ENCODE results near the gene PRKRIP1.

Gene PRKRIP1

GRCh38 chr7:102425639-102426267 lies 29.6 kb downstream of the PRKRIP1 start:
- in situ Hi-C loops (cut with HindIII; ENCODE audit: low pct_unique_long_range_greater_than_20kb, low sequenced_read_pairs) = no loop called here
- TF ChIP-seq JUND (IDR thresholded peaks at IDR 0.05; ENCODE audit: low read depth) = no peak
- no peak for DNase-seq (ENCODE audit: low read depth in 1 of 2, low spot score in 1 of 2)

GRCh38 chr7:102426268-102427018 lies 30.3 kb downstream of the PRKRIP1 start:
- no peak for DNase-seq (ENCODE audit: low read depth in 1 of 2, low spot score in 1 of 2)
- TF ChIP-seq JUND (IDR thresholded peaks at IDR 0.05; ENCODE audit: low read depth) = no peak
- in situ Hi-C loops (cut with HindIII; ENCODE audit: low pct_unique_long_range_greater_than_20kb, low sequenced_read_pairs) = no loop called here

- no peak for TF ChIP-seq JUND (IDR thresholded peaks at IDR 0.05; ENCODE audit: low read depth)
- DNase-seq (ENCODE audit: low read depth in 1 of 2, low spot score in 1 of 2) = no peak
- in situ Hi-C loops (cut with HindIII; ENCODE audit: low pct_unique_long_range_greater_than_20kb, low sequenced_read_pairs) = no loop called here
Observed at GRCh38 chr7:102427019-102427405, 30.8 kb downstream of the PRKRIP1 start.

GRCh38 chr7:102429141-102429899 lies 33.2 kb downstream of the PRKRIP1 start:
- no peak for TF ChIP-seq JUND (IDR thresholded peaks at IDR 0.05; ENCODE audit: low read depth)
- no peak for DNase-seq (ENCODE audit: low read depth in 1 of 2, low spot score in 1 of 2)
- in situ Hi-C loops (cut with HindIII; ENCODE audit: low pct_unique_long_range_greater_than_20kb, low sequenced_read_pairs) = no loop called here

- no peak for TF ChIP-seq JUND (IDR thresholded peaks at IDR 0.05; ENCODE audit: low read depth)
- peak; percentile 25 to 43 for DNase-seq (ENCODE audit: low read depth in 1 of 2, low spot score in 1 of 2)
- in situ Hi-C loops (cut with HindIII; ENCODE audit: low pct_unique_long_range_greater_than_20kb, low sequenced_read_pairs) = no loop called here
Observed at GRCh38 chr7:102431617-102432298, 35.6 kb downstream of the PRKRIP1 start.

GRCh38 chr7:102432442-102433218 lies 36.5 kb downstream of the PRKRIP1 start:
- TF ChIP-seq JUND (IDR thresholded peaks at IDR 0.05; ENCODE audit: low read depth) = no peak
- in situ Hi-C loops (cut with HindIII; ENCODE audit: low pct_unique_long_range_greater_than_20kb, low sequenced_read_pairs) = no loop called here
- no peak for DNase-seq (ENCODE audit: low read depth in 1 of 2, low spot score in 1 of 2)

GRCh38 chr7:102433219-102434038 lies 37.3 kb downstream of the PRKRIP1 start, which contains the start of gene ORAI2:
Gene ORAI2 (plus strand): TSS chr7:102433575. CDS start chr7:102438957, 5,382 bp downstream.
- in situ Hi-C loops (cut with HindIII; ENCODE audit: low pct_unique_long_range_greater_than_20kb, low sequenced_read_pairs) = no loop called here
- DNase-seq (ENCODE audit: low read depth in 1 of 2, low spot score in 1 of 2) = peak; percentile 69
- no peak for TF ChIP-seq JUND (IDR thresholded peaks at IDR 0.05; ENCODE audit: low read depth)

GRCh38 chr7:102434039-102434486 lies 37.9 kb downstream of the PRKRIP1 start:
- in situ Hi-C loops (cut with HindIII; ENCODE audit: low pct_unique_long_range_greater_than_20kb, low sequenced_read_pairs) = no loop called here
- no peak for TF ChIP-seq JUND (IDR thresholded peaks at IDR 0.05; ENCODE audit: low read depth)
- DNase-seq (ENCODE audit: low read depth in 1 of 2, low spot score in 1 of 2) = no peak

GRCh38 chr7:102436118-102436517 lies 40.0 kb downstream of the PRKRIP1 start:
- no peak for TF ChIP-seq JUND (IDR thresholded peaks at IDR 0.05; ENCODE audit: low read depth)
- no peak for DNase-seq (ENCODE audit: low read depth in 1 of 2, low spot score in 1 of 2)
- in situ Hi-C loops (cut with HindIII; ENCODE audit: low pct_unique_long_range_greater_than_20kb, low sequenced_read_pairs) = no loop called here

GRCh38 chr7:102439963-102440795 lies 44.0 kb downstream of the PRKRIP1 start:
- no peak for DNase-seq (ENCODE audit: low read depth in 1 of 2, low spot score in 1 of 2)
- TF ChIP-seq JUND (IDR thresholded peaks at IDR 0.05; ENCODE audit: low read depth) = no peak
- in situ Hi-C loops (cut with HindIII; ENCODE audit: low pct_unique_long_range_greater_than_20kb, low sequenced_read_pairs) = no loop called here

All from T47D (cell line).